Mesenchymal stem cell (in vitro differentiated cells and primary cell): ENCODE results near the gene METTL16.

Source experiments
- DNase-seq: peaks from one replicate; pipeline ENCODE4 v3.0.0-alpha.2; 2013
- H2AFZ ChIP-seq: one replicate; pipeline ENCODE4 v1.6.1; 2013; ENCODE audit warnings: low read depth, mild to moderate bottlenecking, control low read depth, inconsistent platforms, low read length, moderate library complexity
- H2AK5ac ChIP-seq: 2 replicates; pipeline ENCODE4 v1.6.1; 2013; ENCODE audit warnings: low read length, moderate library complexity, mild to moderate bottlenecking, inconsistent platforms; ENCODE audit not compliant: severe bottlenecking
- H2BK120ac ChIP-seq: one replicate; pipeline ENCODE4 v1.6.1; 2013; ENCODE audit warnings: low read depth, mild to moderate bottlenecking, inconsistent platforms, low read length, moderate library complexity
- H2BK12ac ChIP-seq, 2 experiments: one replicate each; pipeline ENCODE4 v1.6.1; 2013; ENCODE audit warnings: inconsistent platforms in 2 of 2, low read length in 2 of 2, mild to moderate bottlenecking in 2 of 2, moderate library complexity in 2 of 2, control low read depth in 1 of 2
- H2BK15ac ChIP-seq: one replicate; pipeline ENCODE4 v1.6.1; 2013; ENCODE audit warnings: mild to moderate bottlenecking, low read depth, inconsistent platforms; ENCODE audit not compliant: poor library complexity, severe bottlenecking
- H2BK5ac ChIP-seq: 2 replicates; pipeline ENCODE4 v1.6.1; 2013; ENCODE audit warnings: low read depth, mild to moderate bottlenecking, low read length, control low read depth, inconsistent platforms; ENCODE audit not compliant: poor library complexity, severe bottlenecking
- H3K14ac ChIP-seq, 2 experiments: one replicate each; pipeline ENCODE4 v1.6.1; 2013; ENCODE audit warnings: inconsistent platforms in 2 of 2, low read length in 2 of 2, control low read depth in 1 of 2, mild to moderate bottlenecking in 1 of 2, moderate library complexity in 1 of 2
- H3K18ac ChIP-seq, 2 experiments: one replicate each; pipeline ENCODE4 v1.6.1; 2013; ENCODE audit warnings: inconsistent platforms in 2 of 2, low read length in 2 of 2, control low read depth in 1 of 2, low read depth in 1 of 2, mild to moderate bottlenecking in 1 of 2
- H3K23ac ChIP-seq, 2 experiments: one replicate each; pipeline ENCODE4 v1.6.1; 2013; ENCODE audit warnings: inconsistent platforms in 2 of 2, low read length in 2 of 2, mild to moderate bottlenecking in 2 of 2, moderate library complexity in 2 of 2, control low read depth in 1 of 2
- H3K27ac ChIP-seq: 2 replicates; pipeline ENCODE4 v1.5.1; 2013; ENCODE audit warnings: mild to moderate bottlenecking, moderate library complexity, low read length, control low read depth, inconsistent platforms; ENCODE audit not compliant: poor library complexity, severe bottlenecking
- H3K27me3 ChIP-seq, 2 experiments: 2 replicates each; pipeline versions ENCODE4 v1.6.1 to v1.7.0; 2013; ENCODE audit warnings: low read length in 2 of 2, mild to moderate bottlenecking in 2 of 2, moderate library complexity in 2 of 2, control low read depth in 1 of 2, inconsistent platforms in 1 of 2; ENCODE audit not compliant: control insufficient read depth in 1 of 2, insufficient read depth in 1 of 2
- H3K36me3 ChIP-seq, 2 experiments: 2 replicates each; pipeline versions ENCODE4 v1.6.1 to v1.7.0; 2013; ENCODE audit warnings: low read length in 2 of 2, control low read depth in 1 of 2, inconsistent platforms in 1 of 2, low read depth in 1 of 2, mild to moderate bottlenecking in 1 of 2; ENCODE audit not compliant: insufficient read depth in 2 of 2, control insufficient read depth in 1 of 2
- H3K4ac ChIP-seq, 2 experiments: one replicate each; pipeline ENCODE4 v1.6.1; 2013; ENCODE audit warnings: inconsistent platforms in 2 of 2, low read length in 2 of 2, mild to moderate bottlenecking in 2 of 2, moderate library complexity in 2 of 2, control low read depth in 1 of 2, low read depth in 1 of 2
- H3K4me1 ChIP-seq: 2 replicates; pipeline ENCODE4 v1.6.1; 2013; ENCODE audit warnings: low read depth, low read length, control low read depth; ENCODE audit not compliant: control insufficient read depth, insufficient read depth
- H3K4me2 ChIP-seq: 2 replicates; pipeline ENCODE4 v1.6.1; 2013; ENCODE audit warnings: low read length, mild to moderate bottlenecking, inconsistent platforms; ENCODE audit not compliant: poor library complexity, severe bottlenecking
- H3K4me3 ChIP-seq, 2 experiments: 2 replicates each; pipeline versions ENCODE4 v1.5.1 to v1.7.0; 2013; ENCODE audit warnings: low read length in 2 of 2, mild to moderate bottlenecking in 2 of 2, control low read depth in 1 of 2, low read depth in 1 of 2; ENCODE audit not compliant: insufficient read depth in 1 of 2
- H3K79me1 ChIP-seq: replicated peaks from 2 replicates; pipeline ENCODE4 v1.6.1; 2013; ENCODE audit warnings: mild to moderate bottlenecking, control low read depth, low read length, inconsistent platforms; ENCODE audit not compliant: poor library complexity, severe bottlenecking
- H3K9ac ChIP-seq: 2 replicates; pipeline ENCODE4 v1.7.0; 2013; ENCODE audit warnings: mild to moderate bottlenecking, low read length, moderate library complexity
- H3K9me3 ChIP-seq: 2 replicates; pipeline ENCODE4 v1.7.0; 2013; ENCODE audit warnings: mild to moderate bottlenecking, low read length; ENCODE audit not compliant: control insufficient read depth
- H4K8ac ChIP-seq: one replicate; pipeline ENCODE4 v1.6.1; 2013; ENCODE audit warnings: inconsistent platforms, mild to moderate bottlenecking, low read length, moderate library complexity
- H4K91ac ChIP-seq: one replicate; pipeline ENCODE4 v1.6.1; 2013; ENCODE audit warnings: mild to moderate bottlenecking, low read length, inconsistent platforms
- WGBS: methylation state at CpG from one replicate; pipeline ENCODE4 v1.1.7; 2013; ENCODE audit warnings: mixed read lengths; 5-methylcytosine and 5-hydroxymethylcytosine counted together

The METTL16 gene

DNA sequence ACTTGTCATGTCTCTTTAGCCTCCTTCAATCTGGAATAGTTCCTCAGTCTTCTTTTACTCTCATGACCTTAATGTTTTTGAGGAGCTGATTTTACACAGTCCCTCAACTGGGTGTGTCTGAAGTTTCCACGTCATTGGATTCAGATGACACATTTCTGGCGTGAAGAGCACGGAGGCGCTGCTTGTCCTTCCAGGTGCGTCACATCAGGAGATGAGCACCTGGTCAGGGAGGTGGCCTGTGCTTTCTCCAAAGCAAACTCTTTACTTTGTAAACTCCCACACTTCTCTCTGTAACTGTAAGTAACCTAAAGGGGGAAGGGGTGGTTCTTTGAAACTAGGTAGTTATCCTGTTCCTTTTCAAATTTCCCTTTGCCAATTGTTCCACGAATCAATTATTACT lies 58.4 kb downstream of the METTL16 start:
- H4K91ac ChIP-seq, result no peak overlapping the region
- H3K4me3 ChIP-seq, result no peak overlapping the region
- no peak overlapping the region for H2BK15ac ChIP-seq
- no peak overlapping the region for H3K9ac ChIP-seq
- H2BK12ac ChIP-seq, result no peak overlapping the region
- no peak overlapping the region for H4K8ac ChIP-seq
- no peak overlapping the region for H3K14ac ChIP-seq
- H3K23ac ChIP-seq, result no peak overlapping the region
- no peak overlapping the region for H2BK5ac ChIP-seq
- peaks cover 0 to 12% of the 10 kb centered on the region in 2 experiments for H3K36me3 ChIP-seq
- no peak overlapping the region for H3K27ac ChIP-seq
- H3K18ac ChIP-seq, result no peak overlapping the region
- H2AK5ac ChIP-seq, result no peak overlapping the region
- no peaks in the 10 kb centered on the region for H3K27me3 ChIP-seq
- H2AFZ ChIP-seq, result no peak overlapping the region
- H3K4me2 ChIP-seq, result no peak overlapping the region
- no peak overlapping the region for H2BK120ac ChIP-seq
- no peak overlapping the region for H3K4ac ChIP-seq
- peaks cover 12% of the 10 kb centered on the region for H3K79me1 ChIP-seq
- 82% methylated on average over 3 of the region's 6 CpGs for WGBS
- DNase-seq, result no peak
- H3K4me1 ChIP-seq, result peaks cover 1% of the 10 kb centered on the region
- H3K9me3 ChIP-seq, result no peaks in the 10 kb centered on the region

DNA sequence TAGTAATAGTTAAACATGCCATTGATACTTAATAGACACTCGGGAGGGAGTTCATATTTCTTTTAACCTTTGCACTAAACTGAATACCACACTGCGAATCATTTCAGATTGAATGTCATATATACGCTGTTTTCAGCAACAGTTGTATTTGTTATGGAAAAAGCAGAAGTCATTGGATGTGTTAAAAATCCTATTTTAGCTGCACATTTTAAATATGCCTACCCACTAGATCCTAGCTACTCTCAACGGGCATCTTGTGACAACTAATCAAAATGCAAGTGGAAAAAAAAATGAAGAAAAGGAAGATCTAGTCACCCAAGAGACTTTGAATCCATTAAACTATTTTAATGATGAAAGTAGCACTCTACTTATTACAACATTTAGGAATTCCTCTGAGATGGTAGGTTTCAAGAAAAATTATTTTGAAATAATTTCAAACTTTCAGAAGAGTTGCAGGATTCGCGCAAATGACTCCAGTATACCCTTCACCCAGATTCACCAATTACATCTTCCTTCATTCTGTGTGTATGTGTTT lies 59.4 kb downstream of the METTL16 start:
- Histone ChIP-seq H3K23ac (no peak overlapping the region), H3K18ac (no peak overlapping the region), H3K27ac (no peak overlapping the region), H2BK120ac (no peak overlapping the region), H3K79me1 (peaks cover 8% of the 10 kb centered on the region), H3K4ac (no peak overlapping the region), H4K8ac (no peak overlapping the region), H3K4me1 (peaks cover 1% of the 10 kb centered on the region), H3K4me2 (no peak overlapping the region), H3K9me3 (no peaks in the 10 kb centered on the region), H2AK5ac (no peak overlapping the region), H2BK15ac (no peak overlapping the region), H2AFZ (no peak overlapping the region), H3K27me3 (no peaks in the 10 kb centered on the region), H4K91ac (no peak overlapping the region), H3K36me3 (peaks cover 0 to 12% of the 10 kb centered on the region in 2 experiments), H3K14ac (no peak overlapping the region), H2BK12ac (no peak overlapping the region), H3K4me3 (no peak overlapping the region), H2BK5ac (no peak overlapping the region), H3K9ac (no peak overlapping the region)
- DNase-seq, result no peak
- whole genome bisulfite sequencing, result no CpG with 5 or more reads among the region's 6 CpGs

DNA sequence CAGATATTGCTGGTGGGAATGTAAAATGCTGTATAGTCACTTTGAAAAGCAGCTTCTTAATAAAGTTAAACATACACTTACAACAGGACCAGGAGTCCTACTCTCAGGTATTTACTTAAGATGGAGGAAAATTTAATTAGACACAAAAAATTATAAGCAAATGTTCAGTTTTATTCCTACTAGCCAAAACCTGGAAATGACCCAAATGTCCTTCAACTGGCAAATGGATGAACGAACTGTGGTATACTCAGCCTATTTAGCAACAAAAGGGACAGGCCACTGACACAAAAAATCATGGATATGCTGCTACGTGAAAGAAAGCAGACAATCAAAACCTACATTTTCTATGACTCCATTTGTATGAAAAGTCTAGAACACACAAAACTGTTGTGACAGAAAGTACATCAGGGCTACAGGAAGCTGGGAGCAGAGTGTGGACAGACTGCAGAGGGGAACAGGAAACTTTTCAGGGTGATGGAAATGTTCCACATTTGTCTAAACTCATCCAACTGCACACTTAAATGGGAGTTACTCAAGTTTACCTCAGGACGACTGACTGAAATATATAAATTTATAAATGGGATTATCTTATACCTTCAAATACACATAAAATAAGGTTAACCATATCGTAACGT lies 61.6 kb downstream of the METTL16 start:
- no peak overlapping the region for H3K23ac ChIP-seq
- no peak overlapping the region for H3K4me3 ChIP-seq
- no peak overlapping the region for H2BK5ac ChIP-seq
- DNase-seq, result no peak
- H3K9me3 ChIP-seq, result no peaks in the 10 kb centered on the region
- H2BK12ac ChIP-seq, result no peak overlapping the region
- H3K9ac ChIP-seq, result no peak overlapping the region
- H3K27ac ChIP-seq, result no peak overlapping the region
- H2AK5ac ChIP-seq, result no peak overlapping the region
- no peak overlapping the region for H4K8ac ChIP-seq
- no peaks in the 10 kb centered on the region for H3K79me1 ChIP-seq
- H3K4me1 ChIP-seq, result peaks cover 1% of the 10 kb centered on the region
- WGBS, result 100% methylated on average over 4 of the region's 5 CpGs
- H4K91ac ChIP-seq, result no peak overlapping the region
- H2BK120ac ChIP-seq, result no peak overlapping the region
- no peak overlapping the region for H3K4ac ChIP-seq
- H3K4me2 ChIP-seq, result no peak overlapping the region
- H2BK15ac ChIP-seq, result no peak overlapping the region
- H3K18ac ChIP-seq, result no peak overlapping the region
- peaks cover 3 to 4% of the 10 kb centered on the region in 2 experiments for H3K36me3 ChIP-seq
- no peak overlapping the region for H3K14ac ChIP-seq
- no peak overlapping the region for H2AFZ ChIP-seq
- no peaks in the 10 kb centered on the region for H3K27me3 ChIP-seq

DNA sequence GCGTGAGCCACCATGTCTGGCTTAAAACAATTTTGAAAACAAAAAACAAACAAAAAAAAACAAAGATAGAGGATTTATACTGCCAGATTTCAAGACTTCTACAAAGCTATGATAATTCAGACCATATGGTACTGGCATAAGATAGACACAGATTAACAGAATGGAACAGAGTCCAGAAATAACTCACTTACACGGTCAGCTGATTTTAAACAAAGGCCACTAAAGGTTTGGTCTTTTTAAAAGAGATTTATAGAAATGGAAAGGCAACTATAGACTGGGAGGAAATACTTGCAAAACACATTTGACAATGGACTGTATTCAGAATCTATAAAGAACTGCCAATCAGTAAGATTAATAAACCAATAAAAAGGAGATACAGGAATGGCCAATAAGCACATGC lies 62.2 kb downstream of the METTL16 start:
- no peak overlapping the region for H3K18ac ChIP-seq
- H3K36me3 ChIP-seq, result peaks cover 3 to 4% of the 10 kb centered on the region in 2 experiments
- no peak overlapping the region for H2BK120ac ChIP-seq
- DNase-seq, result no peak
- no peak overlapping the region for H3K9ac ChIP-seq
- no peak overlapping the region for H2BK15ac ChIP-seq
- H3K4me1 ChIP-seq, result peaks cover 1% of the 10 kb centered on the region
- H3K14ac ChIP-seq, result no peak overlapping the region
- no peak overlapping the region for H2AK5ac ChIP-seq
- H3K79me1 ChIP-seq, result no peaks in the 10 kb centered on the region
- no peak overlapping the region for H3K4ac ChIP-seq
- WGBS, result 89% methylated on average over 1 of the region's 2 CpGs
- H3K27ac ChIP-seq, result no peak overlapping the region
- H4K91ac ChIP-seq, result no peak overlapping the region
- no peak overlapping the region for H3K23ac ChIP-seq
- no peak overlapping the region for H2BK12ac ChIP-seq
- no peak overlapping the region for H2BK5ac ChIP-seq
- H3K4me3 ChIP-seq, result no peak overlapping the region
- H3K27me3 ChIP-seq, result no peaks in the 10 kb centered on the region
- no peak overlapping the region for H2AFZ ChIP-seq
- no peak overlapping the region for H3K4me2 ChIP-seq
- H4K8ac ChIP-seq, result no peak overlapping the region
- no peaks in the 10 kb centered on the region for H3K9me3 ChIP-seq
